Measurements from ENCODE around the gene TENM3.

- no peak for TF ChIP-seq CTCF (IDR thresholded peaks at IDR 0.05)
- no peak for TF ChIP-seq MXI1 (IDR thresholded peaks at IDR 0.05; ENCODE audit: low read depth, low read length)
- TF ChIP-seq CHD2 (IDR thresholded peaks at IDR 0.05; ENCODE audit: low read length, partially characterized antibody): no peak
- no peak for TF ChIP-seq RFX5 (IDR thresholded peaks at IDR 0.05; ENCODE audit: low read length)
- TF ChIP-seq POLR2AphosphoS5 (IDR thresholded peaks at IDR 0.05; ENCODE audit: low read depth, low read length): no peak
- TF ChIP-seq IRF3 (IDR thresholded peaks at IDR 0.05; ENCODE audit: low read depth, low read length): no peak
These were observed 151.0 kb downstream of the TENM3 start for GRCh38 chr4:182394181-182394580.
